COR-L47 (cell line): Measurements from ENCODE around the gene SCN10A.

Experiments
- DNase-seq: peaks from one replicate; lab custom pipeline; 2025; lab: John Stamatoyannopoulos, UW

The SCN10A gene

DNA sequence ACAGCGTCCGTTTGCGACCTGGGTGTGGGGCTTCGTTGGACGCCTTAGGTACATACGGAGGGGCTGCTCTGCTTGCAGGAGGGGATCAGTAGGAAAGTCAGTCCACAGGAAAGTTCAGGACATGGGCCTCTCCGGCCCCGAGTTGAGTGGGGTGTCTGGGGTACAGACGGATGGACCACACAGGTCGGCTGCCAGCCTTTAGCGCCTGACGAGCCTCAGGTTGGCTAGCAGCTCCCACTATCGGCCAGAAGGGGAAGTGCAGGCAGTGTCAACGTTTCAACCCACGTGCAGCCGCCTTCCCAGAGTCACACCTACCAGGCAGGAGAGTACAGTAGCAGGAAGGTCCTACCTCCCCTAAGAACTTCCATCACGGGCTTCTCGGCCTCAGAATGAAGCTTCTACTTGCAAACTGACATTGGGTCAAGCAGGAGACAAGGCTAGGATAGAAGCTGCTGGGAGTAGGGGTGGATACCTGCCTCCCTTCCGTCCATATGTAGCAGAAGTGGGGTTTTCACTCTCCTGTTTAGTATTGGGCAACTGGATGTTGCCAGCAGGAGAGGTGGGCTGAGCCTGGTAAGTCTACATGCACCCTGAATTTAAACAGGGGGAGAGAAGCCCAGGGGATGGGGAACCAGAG lies 164.7 kb downstream of the SCN10A start:
- peak; percentile 21 for DNase-seq

DNA sequence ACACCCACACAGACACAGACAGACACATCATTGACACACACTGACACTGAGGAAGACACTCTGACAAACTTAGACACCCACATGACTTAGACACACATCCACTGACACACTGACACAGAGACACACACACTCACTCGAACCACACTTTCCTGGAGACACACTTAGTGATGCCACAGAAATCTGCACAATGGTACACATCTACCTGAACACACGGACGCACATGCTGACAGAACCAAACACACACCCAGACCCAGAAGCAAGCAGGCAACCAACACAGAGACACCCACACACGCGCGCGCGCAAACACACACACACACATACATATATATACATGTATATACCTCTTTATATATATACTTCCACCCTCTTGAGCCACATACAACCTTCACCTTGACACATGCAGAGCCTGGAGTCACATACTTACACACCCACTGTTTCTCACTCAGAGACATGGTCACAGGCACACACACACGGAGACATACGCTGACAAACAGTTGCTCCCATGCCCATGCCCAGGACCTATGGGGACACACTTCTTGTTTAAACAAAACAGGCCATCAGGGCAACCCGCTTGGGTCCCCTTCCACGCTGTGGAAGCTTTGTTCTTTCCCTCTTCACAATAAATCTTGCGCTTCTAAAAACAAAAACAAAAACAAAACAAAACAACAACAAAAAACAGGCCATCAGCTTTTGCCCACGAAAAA lies 165.6 kb downstream of the SCN10A start:
- no peak for DNase-seq

DNA sequence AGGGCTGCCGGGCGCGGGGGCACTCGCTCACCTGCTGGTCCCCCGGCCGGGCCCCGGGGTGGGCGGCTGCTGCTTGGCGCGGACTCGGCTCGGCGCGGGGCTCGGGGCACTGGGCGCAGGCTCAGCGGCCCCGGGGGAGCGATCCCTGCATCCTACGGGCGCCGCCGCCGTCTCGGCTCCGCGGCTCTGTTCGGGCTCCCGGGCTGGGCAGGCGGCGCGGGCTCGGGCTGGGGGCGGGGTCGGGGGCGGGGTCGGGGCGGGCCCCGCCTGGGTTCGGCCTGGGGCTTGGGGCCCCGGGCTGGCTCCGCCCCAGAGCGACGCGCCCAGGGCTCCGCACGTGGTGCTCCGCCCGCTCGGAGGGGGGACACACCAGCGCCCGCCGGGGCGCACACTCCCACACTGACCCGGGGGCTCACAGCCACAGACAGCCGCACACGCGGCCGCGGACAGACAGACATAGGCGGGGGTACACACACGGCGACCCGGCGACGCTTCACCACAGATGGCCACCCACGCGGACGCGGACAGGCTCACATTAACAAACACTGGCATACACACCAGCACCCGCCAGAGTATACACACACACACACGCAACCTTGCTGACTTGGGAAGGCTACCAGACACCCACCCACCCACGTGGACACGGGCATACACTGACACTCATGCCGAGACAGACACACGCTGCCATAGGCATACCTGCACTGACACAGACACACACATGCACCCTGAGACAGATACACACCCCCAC lies 166.3 kb downstream of the SCN10A start, which contains the start of gene SCN5A:
Gene SCN5A (minus strand): TSS at position 188 of the 748 bp plus-strand sequence. CDS start 16,380 bp downstream, outside the sequence.
- no peak for DNase-seq

DNA sequence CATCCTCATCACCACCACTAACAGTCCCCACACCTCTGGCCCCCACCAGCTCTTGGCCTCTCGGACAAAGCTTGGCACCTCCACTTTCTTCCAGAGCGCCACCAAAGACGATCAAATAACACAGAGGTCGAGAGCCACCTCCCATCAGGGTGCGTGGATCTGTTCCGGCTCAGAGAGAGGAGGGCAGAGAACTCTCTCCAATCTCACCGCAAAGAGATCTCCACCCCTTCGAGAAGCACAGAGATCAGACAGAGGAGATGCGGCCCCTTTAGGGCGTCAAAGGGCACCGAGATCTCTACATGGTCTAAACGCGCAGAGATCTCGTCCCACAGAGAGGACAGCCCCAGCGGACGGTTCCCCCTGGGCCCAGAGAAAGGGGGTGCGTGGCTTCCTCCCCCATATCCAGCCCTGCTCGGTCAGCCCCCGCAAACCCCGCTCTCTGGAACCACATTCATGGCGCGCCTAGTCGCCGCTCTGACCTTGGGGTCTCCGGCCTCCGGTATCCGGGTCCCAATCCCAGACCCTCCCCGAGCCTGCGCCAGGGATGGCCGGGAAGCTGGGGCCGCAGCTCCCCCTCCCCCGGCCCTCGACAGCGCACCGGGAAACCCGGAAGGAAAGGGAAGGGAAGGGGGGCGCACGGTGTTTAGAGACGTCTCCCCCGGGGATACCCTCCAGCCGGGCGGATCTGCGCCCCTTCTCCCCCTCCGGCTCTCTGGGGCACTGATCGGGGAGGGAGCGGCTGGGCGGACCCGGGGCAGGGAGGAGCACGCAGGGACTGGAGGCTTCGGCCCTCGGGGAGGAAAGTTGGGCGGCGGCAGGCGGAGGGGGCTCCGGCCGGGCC lies 167.1 kb downstream of the SCN10A start:
- no peak for DNase-seq

DNA sequence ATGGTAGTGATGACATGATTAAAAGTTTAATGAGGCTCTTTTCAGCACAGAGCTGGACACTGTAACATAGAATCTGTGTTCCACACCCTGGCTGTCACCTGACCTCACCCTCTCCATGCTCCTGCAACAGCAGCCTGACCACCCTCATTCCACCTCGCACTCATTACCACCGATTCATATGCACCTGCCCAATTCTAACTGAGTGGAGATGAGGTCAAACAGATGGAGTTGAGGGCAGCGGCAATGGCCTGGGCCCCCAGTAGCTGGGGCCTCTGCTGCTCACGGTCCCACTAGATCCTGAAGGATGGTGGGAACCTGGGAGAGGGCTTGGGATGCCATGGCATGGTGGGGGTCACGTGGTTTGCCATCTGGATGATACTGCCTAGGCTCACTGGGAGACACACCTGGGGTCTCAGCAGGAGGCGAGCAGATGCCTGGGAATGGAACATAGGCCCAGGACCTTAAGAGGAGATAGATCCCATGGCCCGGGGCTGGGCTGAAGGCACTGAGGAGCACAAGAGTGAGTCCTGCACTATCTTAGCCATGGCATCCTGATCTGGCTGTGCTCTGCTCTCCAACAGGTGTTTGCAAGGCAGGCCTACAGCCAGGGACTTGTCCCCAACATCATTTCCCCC lies 167.9 kb downstream of the SCN10A start:
- no peak for DNase-seq

DNA sequence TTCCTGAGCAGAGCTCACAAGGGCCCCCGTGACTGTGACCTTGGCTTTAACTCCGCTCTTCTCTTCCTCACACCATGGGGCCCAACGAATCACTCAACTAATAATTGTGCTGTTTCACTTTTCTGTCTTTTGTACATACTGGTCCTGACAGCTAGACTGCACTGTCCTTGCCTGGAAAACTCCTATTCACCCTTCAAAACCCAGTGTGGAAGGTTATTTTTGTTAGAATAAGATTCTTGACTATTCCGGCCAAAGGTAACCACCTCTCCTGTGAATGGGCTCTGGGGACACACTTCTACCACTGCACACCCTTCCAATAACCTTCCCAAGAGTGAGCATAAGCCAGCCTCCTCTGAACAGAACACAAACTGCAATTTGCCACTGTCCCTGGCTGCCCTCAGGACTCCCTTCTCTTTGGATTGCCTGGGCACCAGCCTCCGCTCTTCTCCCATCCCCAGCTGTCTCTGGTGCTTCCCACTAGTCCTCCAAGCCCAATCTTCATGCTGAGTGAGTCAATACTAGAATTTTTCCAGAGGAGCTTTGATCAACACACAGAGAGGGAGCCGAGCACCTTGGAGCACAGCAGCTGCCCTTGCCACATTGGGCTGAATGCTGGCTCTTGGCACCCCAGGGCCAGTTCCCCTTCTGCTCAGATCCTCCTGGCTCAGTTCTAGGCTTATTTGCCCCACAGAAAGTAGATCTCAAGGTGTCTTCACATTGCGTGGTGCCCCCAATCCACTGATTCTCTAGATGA lies 168.6 kb downstream of the SCN10A start:
- no peak for DNase-seq
